BJ (cell line): ENCODE results near the gene SH3BP2. TPM values are rescaled to one million over a fixed set of nuclear protein-coding genes. Genes with fewer than 3 reads are reported as not detected.

ENCODE experiments used
- CTCF ChIA-PET: fragments of 350-600 bp; formaldehyde crosslinking; extraction: SDS; loops from one replicate; lab custom pipeline; 2021; ENCODE audit warnings: antibody characterized with exemption, inconsistent platforms; lab: Yijun Ruan, JAX
- POLR2A ChIA-PET: fragments of 300-600 bp; sonication (Branson Sonifier 250); formaldehyde crosslinking; extraction: SDS; loops from one replicate; lab custom pipeline; 2021; ENCODE audit warnings: antibody characterized with exemption; lab: Charles Lee
- DNase-seq: peaks from one replicate; pipeline ENCODE4 v3.0.0-alpha.2; 2011; ENCODE audit warnings: low read depth
- H3K27me3 ChIP-seq: 2 replicates; pipeline ENCODE4 v1.6.0; 2011; ENCODE audit warnings: low read length; ENCODE audit not compliant: control insufficient read depth, insufficient read depth
- H3K36me3 ChIP-seq: 2 replicates; pipeline ENCODE4 v1.5.1; 2011; ENCODE audit warnings: low read length; ENCODE audit not compliant: control insufficient read depth, insufficient read depth
- H3K4me3 ChIP-seq: 2 replicates; pipeline ENCODE4 v1.5.1; 2011; ENCODE audit warnings: low read depth, mild to moderate bottlenecking, control low read depth, low read length
- polyA plus RNA-seq: library from polyadenylated mRNA; depleted of rRNA; stranded (reverse); fragments of >200 nt; gene quantifications from 2 replicates; pipeline ENCODE4 v1.2.3, GENCODE V29; 2011
- TF ChIP-seq, protein P1 (sequence below): IDR thresholded peaks from 2 replicates; pipeline ENCODE4 v1.5.1; 2011; ENCODE audit warnings: low read depth, mild to moderate bottlenecking, control low read depth, inconsistent platforms, low read length, moderate library complexity; ENCODE audit not compliant: insufficient read depth

Gene SH3BP2
- polyA plus RNA-seq, 1 experiment, result 42.2 TPM

DNA sequence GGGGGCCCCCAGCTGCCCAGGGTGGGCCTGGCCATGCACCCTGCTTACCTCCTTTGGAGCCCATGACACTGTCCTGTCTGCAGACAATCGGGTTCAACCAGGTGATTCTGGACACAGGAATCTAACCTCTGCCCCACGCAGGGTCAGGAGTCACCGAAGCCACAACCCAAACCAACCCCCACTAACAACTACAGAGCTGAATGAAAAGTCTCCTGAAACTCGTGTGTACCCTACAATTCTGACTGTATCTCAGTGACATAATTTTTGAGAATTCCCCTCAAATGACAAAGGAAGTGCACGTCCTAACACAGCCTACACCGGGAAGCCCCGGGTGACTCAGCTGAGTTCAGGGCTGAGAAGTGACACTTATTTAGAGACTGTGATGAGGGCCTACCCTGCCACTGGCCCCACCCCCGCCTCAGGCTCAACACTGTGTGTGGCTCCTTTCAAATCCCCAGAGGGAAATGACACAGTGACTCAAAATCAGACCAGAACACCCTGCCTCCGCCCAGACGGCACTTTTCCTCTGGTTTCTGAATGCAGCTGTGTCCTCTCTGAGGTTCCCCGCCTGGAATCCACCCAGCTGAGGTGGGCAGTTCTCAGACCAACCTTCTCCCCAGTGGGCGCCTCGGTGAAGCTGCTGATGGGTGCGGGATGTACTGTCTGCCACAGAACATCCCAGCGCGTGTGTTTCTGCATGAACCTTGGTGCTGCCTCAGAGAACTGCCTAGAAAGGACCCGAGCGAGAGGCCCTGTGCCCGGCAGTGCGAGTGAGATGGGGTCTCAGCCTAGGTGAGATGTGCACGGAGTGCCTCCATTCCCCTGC is 46.7 kb upstream of the SH3BP2 start:
- ChIA-PET CTCF (interaction anchor here (1.0 kb wide), 1 partner anchor 10 kb away, joined by 3 read pairs; the partner anchor contains the start of gene TNIP2), POLR2A (interaction anchor here (0.6 kb wide), 1 partner anchor 10 kb away, joined by 7 read pairs; no protein-coding TSS in a partner anchor)
- TF ChIP-seq, protein P1, sequence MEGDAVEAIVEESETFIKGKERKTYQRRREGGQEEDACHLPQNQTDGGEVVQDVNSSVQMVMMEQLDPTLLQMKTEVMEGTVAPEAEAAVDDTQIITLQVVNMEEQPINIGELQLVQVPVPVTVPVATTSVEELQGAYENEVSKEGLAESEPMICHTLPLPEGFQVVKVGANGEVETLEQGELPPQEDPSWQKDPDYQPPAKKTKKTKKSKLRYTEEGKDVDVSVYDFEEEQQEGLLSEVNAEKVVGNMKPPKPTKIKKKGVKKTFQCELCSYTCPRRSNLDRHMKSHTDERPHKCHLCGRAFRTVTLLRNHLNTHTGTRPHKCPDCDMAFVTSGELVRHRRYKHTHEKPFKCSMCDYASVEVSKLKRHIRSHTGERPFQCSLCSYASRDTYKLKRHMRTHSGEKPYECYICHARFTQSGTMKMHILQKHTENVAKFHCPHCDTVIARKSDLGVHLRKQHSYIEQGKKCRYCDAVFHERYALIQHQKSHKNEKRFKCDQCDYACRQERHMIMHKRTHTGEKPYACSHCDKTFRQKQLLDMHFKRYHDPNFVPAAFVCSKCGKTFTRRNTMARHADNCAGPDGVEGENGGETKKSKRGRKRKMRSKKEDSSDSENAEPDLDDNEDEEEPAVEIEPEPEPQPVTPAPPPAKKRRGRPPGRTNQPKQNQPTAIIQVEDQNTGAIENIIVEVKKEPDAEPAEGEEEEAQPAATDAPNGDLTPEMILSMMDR, result no peak
- H3K4me3 ChIP-seq, result no peak overlapping the region
- peaks cover 40% of the 10 kb centered on the region for H3K36me3 ChIP-seq
- peak; percentile 39 for DNase-seq
- H3K27me3 ChIP-seq, result no peaks in the 10 kb centered on the region

DNA sequence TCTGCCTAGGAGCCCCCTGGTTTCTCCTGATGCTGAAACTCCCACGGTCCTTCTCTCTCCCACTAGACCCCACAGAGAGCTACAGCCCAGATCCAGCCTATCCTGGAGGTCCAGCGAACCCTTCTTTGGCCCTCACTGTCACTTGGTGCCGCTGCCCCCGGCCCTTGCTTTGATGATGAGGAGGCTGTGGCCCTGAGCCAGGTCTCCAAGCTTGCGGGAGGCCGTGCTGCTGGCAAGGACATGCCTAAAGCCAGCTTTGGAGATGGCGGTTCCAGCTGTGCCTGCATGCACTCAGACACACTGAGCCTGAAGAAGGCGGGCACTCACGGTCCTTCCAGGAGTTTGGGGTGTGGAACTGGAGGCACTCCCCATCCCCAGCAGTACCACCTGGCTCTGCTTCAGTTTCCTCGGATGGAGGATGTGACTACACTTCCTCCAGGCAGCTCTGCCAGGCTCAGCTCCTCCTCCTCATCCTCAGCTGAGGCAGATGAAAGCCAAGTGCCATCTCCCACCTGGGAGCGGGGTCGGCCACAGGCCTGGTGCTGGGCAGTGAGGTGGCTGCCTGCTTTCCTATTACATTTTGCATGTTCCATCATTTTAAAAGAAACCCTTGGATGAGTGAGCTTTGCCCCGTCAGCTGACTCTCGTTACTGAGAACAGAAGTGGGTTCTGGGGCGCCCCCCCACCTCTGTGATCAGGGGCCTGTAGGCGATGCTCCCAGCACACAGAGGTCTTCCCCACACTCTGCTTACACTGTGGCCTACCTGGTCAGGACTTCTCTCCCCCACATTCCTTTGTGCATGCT is 45.8 kb upstream of the SH3BP2 start:
- ChIA-PET CTCF (no interaction called here), POLR2A (no interaction called here)
- no peaks in the 10 kb centered on the region for H3K27me3 ChIP-seq
- TF ChIP-seq, protein P1, result no peak
- H3K36me3 ChIP-seq, result peaks cover 38% of the 10 kb centered on the region
- DNase-seq, result no peak
- no peak overlapping the region for H3K4me3 ChIP-seq

GRCh38 chr4:2750719-2751605 is 41.9 kb upstream of the SH3BP2 start:
- DNase-seq, result no peak
- Histone ChIP-seq H3K27me3 (no peaks in the 10 kb centered on the region), H3K36me3 (peaks cover 17% of the 10 kb centered on the region), H3K4me3 (no peak overlapping the region)
- TF ChIP-seq, protein P1, result no peak
- CTCF ChIA-PET, result interaction anchor here (1.0 to 1.9 kb wide), 2 partner anchors 9 to 12 kb away, joined by 3 to 5 read pairs; no protein-coding TSS in a partner anchor
- POLR2A ChIA-PET, result no interaction called here

- Histone ChIP-seq H3K36me3 (0 out of 2 replicates have a peak, but pooled peaks cover 2% of the 10 kb centered on the region), H3K27me3 (no peaks in the 10 kb centered on the region), H3K4me3 (no peak overlapping the region)
- no peak for DNase-seq
- ChIA-PET CTCF (interaction anchor here (1.9 kb wide), 1 partner anchor 10 kb away, joined by 5 read pairs; no protein-coding TSS in a partner anchor), POLR2A (no interaction called here)
- TF ChIP-seq, protein P1, result no peak
Observed at GRCh38 chr4:2753436-2753835, 39.4 kb upstream of the SH3BP2 start.
